SK-N-SH (cell line): ENCODE measurements around the gene CUX1.

ENCODE experiments used
- EP300 ChIP-seq, 2 experiments: IDR thresholded peaks; 2 replicates each; pipeline versions ENCODE4 v1.4.0 to v1.6.1; 2012; ENCODE audit warnings: borderline replicate concordance in 1 of 2, low read depth in 1 of 2, low read length in 1 of 2
- JUND ChIP-seq: IDR thresholded peaks from 2 replicates; pipeline ENCODE4 v1.4.0; 2012
- POLR2AphosphoS5 ChIP-seq: IDR thresholded peaks from 2 replicates; pipeline ENCODE4 v1.6.1; 2012; ENCODE audit warnings: low read depth, low read length
- RXRA ChIP-seq: IDR thresholded peaks from 2 replicates; pipeline ENCODE4 v1.4.0; 2012; ENCODE audit warnings: low read depth, mild to moderate bottlenecking, borderline replicate concordance
- TAF1 ChIP-seq: IDR thresholded peaks from 2 replicates; pipeline ENCODE4 v1.6.1; 2012; ENCODE audit warnings: low read depth, mild to moderate bottlenecking, low read length, moderate library complexity, borderline replicate concordance
- TF ChIP-seq, protein P1 (sequence below): fragments of 200-600 bp; sonication (generic); IDR thresholded peaks from 2 replicates; pipeline ENCODE4 v1.6.1; 2017; ENCODE audit warnings: antibody characterized with exemption, mild to moderate bottlenecking, moderate library complexity
- TF ChIP-seq, protein P2 (sequence below): IDR thresholded peaks from 2 replicates; pipeline ENCODE4 v1.4.0; 2012; ENCODE audit warnings: low read depth, borderline replicate concordance
- TF ChIP-seq, protein P3 (sequence below): IDR thresholded peaks from 2 replicates; pipeline ENCODE4 v1.4.0; 2012; ENCODE audit warnings: low read depth

DNA sequence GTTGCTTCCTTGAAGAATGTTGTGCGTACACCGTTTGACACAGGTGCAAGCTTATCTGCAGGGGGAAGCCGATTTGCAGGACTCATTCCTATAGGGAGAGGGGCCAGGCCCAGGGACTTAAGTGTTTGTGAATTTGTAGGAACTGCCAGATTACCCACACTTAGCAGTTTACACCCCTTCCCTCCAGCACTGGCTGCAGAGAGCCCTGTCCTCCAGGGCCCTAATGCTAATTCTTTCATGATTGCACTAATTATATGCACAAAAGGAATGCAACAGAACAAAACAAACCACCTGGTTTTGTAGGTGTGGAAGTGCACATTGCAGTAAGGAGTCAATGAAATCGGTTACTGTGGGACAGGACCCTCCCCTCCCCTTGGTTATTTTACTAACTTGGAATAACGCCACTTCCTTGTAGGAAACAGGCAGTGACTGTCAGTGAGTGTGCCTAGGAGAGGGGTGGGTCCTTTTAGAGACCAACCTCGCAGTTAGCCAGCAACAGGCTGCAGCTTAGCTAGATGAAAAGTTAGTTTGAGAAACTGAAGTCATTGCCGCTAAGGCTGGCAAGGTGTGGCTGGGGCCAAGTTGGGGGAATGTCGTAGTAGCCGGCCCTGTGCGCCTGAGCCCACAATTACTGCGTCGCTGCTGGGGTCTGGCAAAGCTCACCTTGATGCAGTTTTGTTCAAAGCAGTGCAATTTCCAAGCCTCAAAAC lies 60.6 kb downstream of the CUX1 start:
- TF ChIP-seq, protein P1, sequence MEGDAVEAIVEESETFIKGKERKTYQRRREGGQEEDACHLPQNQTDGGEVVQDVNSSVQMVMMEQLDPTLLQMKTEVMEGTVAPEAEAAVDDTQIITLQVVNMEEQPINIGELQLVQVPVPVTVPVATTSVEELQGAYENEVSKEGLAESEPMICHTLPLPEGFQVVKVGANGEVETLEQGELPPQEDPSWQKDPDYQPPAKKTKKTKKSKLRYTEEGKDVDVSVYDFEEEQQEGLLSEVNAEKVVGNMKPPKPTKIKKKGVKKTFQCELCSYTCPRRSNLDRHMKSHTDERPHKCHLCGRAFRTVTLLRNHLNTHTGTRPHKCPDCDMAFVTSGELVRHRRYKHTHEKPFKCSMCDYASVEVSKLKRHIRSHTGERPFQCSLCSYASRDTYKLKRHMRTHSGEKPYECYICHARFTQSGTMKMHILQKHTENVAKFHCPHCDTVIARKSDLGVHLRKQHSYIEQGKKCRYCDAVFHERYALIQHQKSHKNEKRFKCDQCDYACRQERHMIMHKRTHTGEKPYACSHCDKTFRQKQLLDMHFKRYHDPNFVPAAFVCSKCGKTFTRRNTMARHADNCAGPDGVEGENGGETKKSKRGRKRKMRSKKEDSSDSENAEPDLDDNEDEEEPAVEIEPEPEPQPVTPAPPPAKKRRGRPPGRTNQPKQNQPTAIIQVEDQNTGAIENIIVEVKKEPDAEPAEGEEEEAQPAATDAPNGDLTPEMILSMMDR: no peak
- TF ChIP-seq TAF1: no peak
- TF ChIP-seq POLR2AphosphoS5: no peak
- TF ChIP-seq RXRA: no peak
- TF ChIP-seq, protein P2, sequence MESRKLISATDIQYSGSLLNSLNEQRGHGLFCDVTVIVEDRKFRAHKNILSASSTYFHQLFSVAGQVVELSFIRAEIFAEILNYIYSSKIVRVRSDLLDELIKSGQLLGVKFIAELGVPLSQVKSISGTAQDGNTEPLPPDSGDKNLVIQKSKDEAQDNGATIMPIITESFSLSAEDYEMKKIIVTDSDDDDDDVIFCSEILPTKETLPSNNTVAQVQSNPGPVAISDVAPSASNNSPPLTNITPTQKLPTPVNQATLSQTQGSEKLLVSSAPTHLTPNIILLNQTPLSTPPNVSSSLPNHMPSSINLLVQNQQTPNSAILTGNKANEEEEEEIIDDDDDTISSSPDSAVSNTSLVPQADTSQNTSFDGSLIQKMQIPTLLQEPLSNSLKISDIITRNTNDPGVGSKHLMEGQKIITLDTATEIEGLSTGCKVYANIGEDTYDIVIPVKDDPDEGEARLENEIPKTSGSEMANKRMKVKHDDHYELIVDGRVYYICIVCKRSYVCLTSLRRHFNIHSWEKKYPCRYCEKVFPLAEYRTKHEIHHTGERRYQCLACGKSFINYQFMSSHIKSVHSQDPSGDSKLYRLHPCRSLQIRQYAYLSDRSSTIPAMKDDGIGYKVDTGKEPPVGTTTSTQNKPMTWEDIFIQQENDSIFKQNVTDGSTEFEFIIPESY: no peak
- TF ChIP-seq EP300 (IDR thresholded peaks at IDR 0.05; ENCODE audit: borderline replicate concordance in 1 of 2, low read depth in 1 of 2, low read length in 1 of 2): no peak
- TF ChIP-seq, protein P3, sequence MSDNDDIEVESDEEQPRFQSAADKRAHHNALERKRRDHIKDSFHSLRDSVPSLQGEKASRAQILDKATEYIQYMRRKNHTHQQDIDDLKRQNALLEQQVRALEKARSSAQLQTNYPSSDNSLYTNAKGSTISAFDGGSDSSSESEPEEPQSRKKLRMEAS: no peak
- no peak for TF ChIP-seq JUND
